ENCODE measurements around the gene OR2T1.
"Not testable (repeated sequence)": the region's sequence is repeated elsewhere in the genome, so short reads cannot be mapped to it uniquely, and the experiment has no call there.

- not testable (repeated sequence) for TF ChIP-seq POLR2A, POLR2AphosphoS5 (IDR thresholded peaks at IDR 0.05)
- TF ChIP-seq, protein P1, sequence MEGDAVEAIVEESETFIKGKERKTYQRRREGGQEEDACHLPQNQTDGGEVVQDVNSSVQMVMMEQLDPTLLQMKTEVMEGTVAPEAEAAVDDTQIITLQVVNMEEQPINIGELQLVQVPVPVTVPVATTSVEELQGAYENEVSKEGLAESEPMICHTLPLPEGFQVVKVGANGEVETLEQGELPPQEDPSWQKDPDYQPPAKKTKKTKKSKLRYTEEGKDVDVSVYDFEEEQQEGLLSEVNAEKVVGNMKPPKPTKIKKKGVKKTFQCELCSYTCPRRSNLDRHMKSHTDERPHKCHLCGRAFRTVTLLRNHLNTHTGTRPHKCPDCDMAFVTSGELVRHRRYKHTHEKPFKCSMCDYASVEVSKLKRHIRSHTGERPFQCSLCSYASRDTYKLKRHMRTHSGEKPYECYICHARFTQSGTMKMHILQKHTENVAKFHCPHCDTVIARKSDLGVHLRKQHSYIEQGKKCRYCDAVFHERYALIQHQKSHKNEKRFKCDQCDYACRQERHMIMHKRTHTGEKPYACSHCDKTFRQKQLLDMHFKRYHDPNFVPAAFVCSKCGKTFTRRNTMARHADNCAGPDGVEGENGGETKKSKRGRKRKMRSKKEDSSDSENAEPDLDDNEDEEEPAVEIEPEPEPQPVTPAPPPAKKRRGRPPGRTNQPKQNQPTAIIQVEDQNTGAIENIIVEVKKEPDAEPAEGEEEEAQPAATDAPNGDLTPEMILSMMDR (IDR thresholded peaks at IDR 0.05): not testable (repeated sequence)
Observed at GRCh38 chr1:248442500-248443277, 39.8 kb downstream of the OR2T1 start.
